SK-N-SH treated with all-trans-retinoic acid at 6 μM for 48 hours (cell line): ENCODE data around the gene TPO.
"Not testable (repeated sequence)": the region's sequence is repeated elsewhere in the genome, so short reads cannot be mapped to it uniquely, and the experiment has no call there.

Source experiments
- ARNTL ChIP-seq: fragments of 450-650 bp; formaldehyde crosslinking; IDR thresholded peaks from 2 replicates; pipeline ENCODE4 v1.5.0; 2020; ENCODE audit warnings: low read depth, mild to moderate bottlenecking, moderate library complexity, borderline replicate concordance
- CSDC2 ChIP-seq: fragments of 250-450 bp; sonication (Bioruptor Pico); IDR thresholded peaks from 2 replicates; pipeline ENCODE4 v1.5.0; 2020; ENCODE audit warnings: mild to moderate bottlenecking, moderate library complexity
- OSR1 ChIP-seq: fragments of 250-450 bp; sonication (Bioruptor Pico); IDR thresholded peaks from 2 replicates; pipeline ENCODE4 v1.8.0; 2022; ENCODE audit warnings: moderate library complexity, mild to moderate bottlenecking, inconsistent platforms
- PATZ1 ChIP-seq: fragments of 250-450 bp; sonication (Bioruptor Pico); IDR thresholded peaks from 2 replicates; pipeline ENCODE4 v1.8.0; 2020; ENCODE audit warnings: mild to moderate bottlenecking, moderate library complexity, borderline replicate concordance
- PPARA ChIP-seq: fragments of 250-450 bp; sonication (Bioruptor Pico); IDR thresholded peaks from 2 replicates; pipeline ENCODE4 v1.5.0; 2020; ENCODE audit warnings: mild to moderate bottlenecking, borderline replicate concordance
- RARB ChIP-seq: fragments of 250-450 bp; sonication (Bioruptor Pico); IDR thresholded peaks from 2 replicates; pipeline ENCODE4 v1.8.0; 2021; ENCODE audit warnings: mild to moderate bottlenecking, moderate library complexity
- SNAI2 ChIP-seq: fragments of 250-450 bp; sonication (Bioruptor Pico); IDR thresholded peaks from 2 replicates; pipeline ENCODE4 v1.5.0; 2020; ENCODE audit warnings: mild to moderate bottlenecking, moderate library complexity
- TCF4 ChIP-seq: fragments of 250-450 bp; sonication (Bioruptor Pico); IDR thresholded peaks from 2 replicates; pipeline ENCODE4 v1.8.0; 2021; ENCODE audit warnings: mild to moderate bottlenecking, moderate library complexity, borderline replicate concordance
- TSHZ2 ChIP-seq: fragments of 250-450 bp; sonication (Bioruptor Pico); IDR thresholded peaks from 2 replicates; pipeline ENCODE4 v1.5.0; 2020; ENCODE audit warnings: mild to moderate bottlenecking, moderate library complexity
- ZFP3 ChIP-seq: fragments of 250-450 bp; sonication (Bioruptor Pico); IDR thresholded peaks from 2 replicates; pipeline ENCODE4 v1.5.0; 2020; ENCODE audit warnings: mild to moderate bottlenecking, moderate library complexity
- ZNF70 ChIP-seq: fragments of 450-650 bp; formaldehyde crosslinking; IDR thresholded peaks from 2 replicates; pipeline ENCODE4 v1.5.0; 2020; ENCODE audit warnings: mild to moderate bottlenecking, moderate library complexity

- not testable (repeated sequence) for TF ChIP-seq PPARA (CRISPR knock-in tag); ARNTL (CRISPR knock-in tag); PATZ1 (CRISPR knock-in tag); TCF4 (CRISPR knock-in tag); OSR1 (CRISPR knock-in tag); CSDC2; ZFP3 (CRISPR knock-in tag); RARB (CRISPR knock-in tag); ZNF70 (CRISPR knock-in tag); TSHZ2 (CRISPR knock-in tag); SNAI2 (CRISPR knock-in tag)
These were observed 1.6 kb downstream of the TPO start for GRCh38 chr2:1414901-1415300.
